ENCODE results near the gene ILDR1.

GRCh38 chr3:121962443-121962842, 59.6 kb downstream of the ILDR1 start:
- no peak for TF ChIP-seq TAF1 (IDR thresholded peaks at IDR 0.05; ENCODE audit: borderline replicate concordance, low read depth, low read length)
- TF ChIP-seq POLR2A (IDR thresholded peaks at IDR 0.05; ENCODE audit: low read depth, low read length), result no peak
- TF ChIP-seq POLR2AphosphoS5 (IDR thresholded peaks at IDR 0.05; ENCODE audit: low read depth, low read length), result no peak
